ENCODE measurements around the gene RGS1. TPM values are rescaled to one million over a fixed set of nuclear protein-coding genes. Genes with fewer than 3 reads are reported as not detected.

RGS1 gene
- total RNA-seq, 1 donor from 2014 or later = not detected

- TF ChIP-seq CTCF (IDR thresholded peaks at IDR 0.05; ENCODE audit: unreplicated experiment) = no peak
- Mint-ChIP-seq H3K4me1 (ENCODE audit: unreplicated experiment) (no peaks in the 10 kb centered on the region), H3K27ac (ENCODE audit: unreplicated experiment) (no peak overlapping the region), H3K4me3 (ENCODE audit: unreplicated experiment) (no peak overlapping the region), H3K27me3 (ENCODE audit: unreplicated experiment) (no peaks in the 10 kb centered on the region), H3K36me3 (ENCODE audit: low read depth, unreplicated experiment) (no peaks in the 10 kb centered on the region), H3K9me3 (ENCODE audit: unreplicated experiment) (no peaks in the 10 kb centered on the region)
- no peak for DNase-seq (ENCODE audit: low spot score)
Measured at GRCh38 chr1:192559115-192560006, 16.2 kb upstream of the RGS1 start.

- TF ChIP-seq CTCF (IDR thresholded peaks at IDR 0.05; ENCODE audit: unreplicated experiment) = no peak
- Mint-ChIP-seq H3K27ac (ENCODE audit: unreplicated experiment) (no peak overlapping the region), H3K27me3 (ENCODE audit: unreplicated experiment) (no peaks in the 10 kb centered on the region), H3K9me3 (ENCODE audit: unreplicated experiment) (no peaks in the 10 kb centered on the region), H3K4me1 (ENCODE audit: unreplicated experiment) (no peaks in the 10 kb centered on the region), H3K4me3 (ENCODE audit: unreplicated experiment) (no peak overlapping the region), H3K36me3 (ENCODE audit: low read depth, unreplicated experiment) (no peaks in the 10 kb centered on the region)
- no peak for DNase-seq (ENCODE audit: low spot score)
Measured at GRCh38 chr1:192561301-192561700, 14.3 kb upstream of the RGS1 start.

GRCh38 chr1:192563129-192563528 lies 12.4 kb upstream of the RGS1 start:
- Mint-ChIP-seq H3K27me3 (ENCODE audit: unreplicated experiment) (no peaks in the 10 kb centered on the region), H3K36me3 (ENCODE audit: low read depth, unreplicated experiment) (no peaks in the 10 kb centered on the region), H3K4me3 (ENCODE audit: unreplicated experiment) (no peak overlapping the region), H3K4me1 (ENCODE audit: unreplicated experiment) (no peaks in the 10 kb centered on the region), H3K9me3 (ENCODE audit: unreplicated experiment) (no peaks in the 10 kb centered on the region), H3K27ac (ENCODE audit: unreplicated experiment) (no peak overlapping the region)
- DNase-seq (ENCODE audit: low spot score) = no peak
- TF ChIP-seq CTCF (IDR thresholded peaks at IDR 0.05; ENCODE audit: unreplicated experiment) = no peak

- Mint-ChIP-seq H3K4me1 (ENCODE audit: unreplicated experiment) (no peaks in the 10 kb centered on the region), H3K27me3 (ENCODE audit: unreplicated experiment) (no peaks in the 10 kb centered on the region), H3K27ac (ENCODE audit: unreplicated experiment) (no peak overlapping the region), H3K9me3 (ENCODE audit: unreplicated experiment) (no peaks in the 10 kb centered on the region), H3K36me3 (ENCODE audit: low read depth, unreplicated experiment) (no peaks in the 10 kb centered on the region), H3K4me3 (ENCODE audit: unreplicated experiment) (no peak overlapping the region)
- no peak for DNase-seq (ENCODE audit: low spot score)
- no peak for TF ChIP-seq CTCF (IDR thresholded peaks at IDR 0.05; ENCODE audit: unreplicated experiment)
Measured at GRCh38 chr1:192564099-192564498, 11.5 kb upstream of the RGS1 start.

- Mint-ChIP-seq H3K36me3 (ENCODE audit: low read depth, unreplicated experiment) (no peaks in the 10 kb centered on the region), H3K27me3 (ENCODE audit: unreplicated experiment) (peaks cover 5% of the 10 kb centered on the region), H3K9me3 (ENCODE audit: unreplicated experiment) (no peaks in the 10 kb centered on the region), H3K4me1 (ENCODE audit: unreplicated experiment) (no peaks in the 10 kb centered on the region), H3K27ac (ENCODE audit: unreplicated experiment) (no peak overlapping the region), H3K4me3 (ENCODE audit: unreplicated experiment) (no peak overlapping the region)
- no peak for DNase-seq (ENCODE audit: low spot score)
- no peak for TF ChIP-seq CTCF (IDR thresholded peaks at IDR 0.05; ENCODE audit: unreplicated experiment)
Measured at GRCh38 chr1:192565946-192566345, 9.6 kb upstream of the RGS1 start.

Measured in endothelial cell (in vitro differentiated cells).